Activated CD8-positive, alpha-beta memory T cell treated with anti-CD3 and anti-CD28 coated beads for 36 hours (primary cell): ENCODE measurements around the gene ZBP1. TPM values are rescaled to one million over a fixed set of nuclear protein-coding genes. Genes with fewer than 3 reads are reported as not detected.

ENCODE experiments used
- CTCF ChIA-PET: fragments of 350-600 bp; sonication (Branson Sonifier 250); formaldehyde crosslinking; loops from one replicate; lab custom pipeline; 2021; ENCODE audit warnings: antibody characterized with exemption; lab: Charles Lee
- POLR2A ChIA-PET: fragments of 350-600 bp; sonication (Branson Sonifier 250); formaldehyde crosslinking; loops from one replicate; lab custom pipeline; 2021; ENCODE audit warnings: antibody characterized with exemption; lab: Charles Lee
- total RNA-seq, 2 experiments: library from RNA; stranded (reverse); gene quantifications; one replicate each; pipeline ENCODE4 v1.2.3, GENCODE V29; 2021

The ZBP1 gene
- total RNA-seq: under 1 TPM in 1 of 2 experiments, not detected in 1; 0.10 TPM

GRCh38 chr20:57620274-57620990, at the start of gene ZBP1:
Gene ZBP1, minus strand, starts transcription at chr20:57620426. Its CDS starts 131 bp downstream, at chr20:57620295.
- ChIA-PET POLR2A (interaction anchor here (1.2 to 1.9 kb wide), 3 partner anchors 9 to 90 kb away, joined by 3 to 16 read pairs (median 12); no protein-coding TSS in a partner anchor), CTCF (interaction anchor here (0.6 to 2.8 kb wide), 8 partner anchors 7 to 467 kb away, joined by 3 to 20 read pairs (median 5); no protein-coding TSS in a partner anchor)

GRCh38 chr20:57669632-57670031, 49.4 kb upstream of the ZBP1 start:
- CTCF ChIA-PET: no interaction called here
- POLR2A ChIA-PET: no interaction called here

- CTCF ChIA-PET: no interaction called here
- POLR2A ChIA-PET: no interaction called here
Observed at GRCh38 chr20:57667924-57668782, 47.9 kb upstream of the ZBP1 start.

GRCh38 chr20:57667388-57667787, 47.2 kb upstream of the ZBP1 start:
- POLR2A ChIA-PET: no interaction called here
- CTCF ChIA-PET: no interaction called here

GRCh38 chr20:57666834-57667157, 46.6 kb upstream of the ZBP1 start:
- CTCF ChIA-PET: no interaction called here
- POLR2A ChIA-PET: no interaction called here

- POLR2A ChIA-PET: no interaction called here
Observed at GRCh38 chr20:57666106-57666833, 46.0 kb upstream of the ZBP1 start.

GRCh38 chr20:57665589-57665971, 45.4 kb upstream of the ZBP1 start:
- CTCF ChIA-PET: no interaction called here
- POLR2A ChIA-PET: no interaction called here

More at GRCh38 chr20:57666106-57666833, 46.0 kb upstream of the ZBP1 start:
- CTCF ChIA-PET: no interaction called here

GRCh38 chr20:57664924-57665588, 44.8 kb upstream of the ZBP1 start:
- CTCF ChIA-PET: no interaction called here
- POLR2A ChIA-PET: no interaction called here

GRCh38 chr20:57664476-57664875, 44.2 kb upstream of the ZBP1 start:
- POLR2A ChIA-PET: no interaction called here
- CTCF ChIA-PET: no interaction called here

GRCh38 chr20:57663681-57664451, 43.6 kb upstream of the ZBP1 start:
- ChIA-PET POLR2A (no interaction called here), CTCF (no interaction called here)

- ChIA-PET POLR2A (no interaction called here), CTCF (no interaction called here)
Observed at GRCh38 chr20:57663241-57663640, 43.0 kb upstream of the ZBP1 start.

GRCh38 chr20:57662456-57663240, 42.4 kb upstream of the ZBP1 start:
- ChIA-PET CTCF (no interaction called here), POLR2A (no interaction called here)

GRCh38 chr20:57661746-57662455, 41.7 kb upstream of the ZBP1 start:
- ChIA-PET CTCF (no interaction called here), POLR2A (no interaction called here)

GRCh38 chr20:57660922-57661745, 40.9 kb upstream of the ZBP1 start:
- POLR2A ChIA-PET: no interaction called here

GRCh38 chr20:57660181-57660921, 40.1 kb upstream of the ZBP1 start:
- ChIA-PET CTCF (no interaction called here), POLR2A (no interaction called here)

More at GRCh38 chr20:57660922-57661745, 40.9 kb upstream of the ZBP1 start:
- CTCF ChIA-PET: no interaction called here
